ENCODE measurements around the gene CNNM1.

DNA sequence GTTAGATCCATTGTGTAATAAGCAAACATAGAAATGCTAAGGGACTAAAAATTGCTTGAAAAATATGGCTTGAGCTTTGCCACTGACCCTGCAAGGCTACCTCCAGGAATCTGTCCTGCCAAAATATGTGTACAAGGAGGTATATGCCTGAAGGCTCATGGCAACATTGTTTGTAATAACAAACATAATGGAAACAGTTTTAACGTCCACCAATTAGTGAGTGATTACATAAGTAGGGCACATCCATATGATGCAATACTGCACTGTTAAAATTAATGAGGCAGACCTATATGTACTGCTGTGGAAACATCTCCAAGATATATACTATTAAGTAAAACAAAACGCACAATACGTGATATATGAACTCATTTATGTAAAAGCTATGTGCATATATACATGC is 114.3 kb downstream of the CNNM1 start:
- TF ChIP-seq, protein P1, sequence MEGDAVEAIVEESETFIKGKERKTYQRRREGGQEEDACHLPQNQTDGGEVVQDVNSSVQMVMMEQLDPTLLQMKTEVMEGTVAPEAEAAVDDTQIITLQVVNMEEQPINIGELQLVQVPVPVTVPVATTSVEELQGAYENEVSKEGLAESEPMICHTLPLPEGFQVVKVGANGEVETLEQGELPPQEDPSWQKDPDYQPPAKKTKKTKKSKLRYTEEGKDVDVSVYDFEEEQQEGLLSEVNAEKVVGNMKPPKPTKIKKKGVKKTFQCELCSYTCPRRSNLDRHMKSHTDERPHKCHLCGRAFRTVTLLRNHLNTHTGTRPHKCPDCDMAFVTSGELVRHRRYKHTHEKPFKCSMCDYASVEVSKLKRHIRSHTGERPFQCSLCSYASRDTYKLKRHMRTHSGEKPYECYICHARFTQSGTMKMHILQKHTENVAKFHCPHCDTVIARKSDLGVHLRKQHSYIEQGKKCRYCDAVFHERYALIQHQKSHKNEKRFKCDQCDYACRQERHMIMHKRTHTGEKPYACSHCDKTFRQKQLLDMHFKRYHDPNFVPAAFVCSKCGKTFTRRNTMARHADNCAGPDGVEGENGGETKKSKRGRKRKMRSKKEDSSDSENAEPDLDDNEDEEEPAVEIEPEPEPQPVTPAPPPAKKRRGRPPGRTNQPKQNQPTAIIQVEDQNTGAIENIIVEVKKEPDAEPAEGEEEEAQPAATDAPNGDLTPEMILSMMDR (IDR thresholded peaks at IDR 0.05; ENCODE audit: low read depth, low read length, poor library complexity, severe bottlenecking) = no peak
- no peak for TF ChIP-seq EZH2phosphoT487 (IDR thresholded peaks at IDR 0.05; ENCODE audit: borderline replicate concordance, low read length)
